Esophagus mucosa (tissue), 1 donor: ENCODE data around the gene PLXNA4. TPM values are rescaled to one million over a fixed set of nuclear protein-coding genes. Genes with fewer than 3 reads are reported as not detected.

Experiments
- ATAC-seq: fragments of 200-7000 bp; cut with Tn5 transposase; one replicate; pipeline ENCODE4 v1.9.1; 2020
- total RNA-seq: library from RNA; stranded (reverse); gene quantifications from one replicate; pipeline ENCODE4 v1.2.4, GENCODE V29; 2023
- donor health status: DM: yes; HTN: yes; CAD: no.

Gene PLXNA4
- total RNA-seq, 1 donor from 2014 or later = 1.1 TPM

- no peak for ATAC-seq
Observed at GRCh38 chr7:132592231-132592920, 16.1 kb upstream of the PLXNA4 start.

GRCh38 chr7:132590162-132590561 lies 13.9 kb upstream of the PLXNA4 start:
- ATAC-seq = no peak

- ATAC-seq = no peak
Observed at GRCh38 chr7:132588596-132588995, 12.3 kb upstream of the PLXNA4 start.

- no peak for ATAC-seq
Observed at GRCh38 chr7:132584796-132585494, 8.7 kb upstream of the PLXNA4 start.

- no peak for ATAC-seq
Observed at GRCh38 chr7:132581431-132581830, 5.2 kb upstream of the PLXNA4 start.

GRCh38 chr7:132580717-132581285 lies 4.5 kb upstream of the PLXNA4 start:
- peak; percentile 61 for ATAC-seq

GRCh38 chr7:132580277-132580676 lies 4.0 kb upstream of the PLXNA4 start:
- no peak for ATAC-seq

- ATAC-seq = no peak
Observed at GRCh38 chr7:132579260-132579899, 3.1 kb upstream of the PLXNA4 start.

- no peak for ATAC-seq
Observed at GRCh38 chr7:132578826-132579225, 2.6 kb upstream of the PLXNA4 start.

- no peak for ATAC-seq
Observed at GRCh38 chr7:132578050-132578370, 1.7 kb upstream of the PLXNA4 start.

- ATAC-seq = no peak
Observed at GRCh38 chr7:132577206-132578049, 1.2 kb upstream of the PLXNA4 start.

- no peak for ATAC-seq
Observed at GRCh38 chr7:132576721-132577085, 433 bp upstream of the PLXNA4 start.

- ATAC-seq = no peak
Observed at GRCh38 chr7:132575419-132575981, 770 bp downstream of the PLXNA4 start.

GRCh38 chr7:132574223-132574622 lies 2.0 kb downstream of the PLXNA4 start:
- ATAC-seq = no peak

- no peak for ATAC-seq
Observed at GRCh38 chr7:132573251-132573955, 2.9 kb downstream of the PLXNA4 start.

GRCh38 chr7:132572526-132572925 lies 3.7 kb downstream of the PLXNA4 start:
- ATAC-seq = no peak

GRCh38 chr7:132571970-132572369 lies 4.3 kb downstream of the PLXNA4 start:
- ATAC-seq = no peak

GRCh38 chr7:132569884-132570614 lies 6.2 kb downstream of the PLXNA4 start:
- no peak for ATAC-seq

GRCh38 chr7:132568962-132569361 lies 7.3 kb downstream of the PLXNA4 start:
- no peak for ATAC-seq

- ATAC-seq = no peak
Observed at GRCh38 chr7:132565885-132566284, 10.4 kb downstream of the PLXNA4 start.

- ATAC-seq = no peak
Observed at GRCh38 chr7:132565441-132565840, 10.8 kb downstream of the PLXNA4 start.
